Osteoblast (primary cell): Measurements from ENCODE around the gene CEP112. TPM values are rescaled to one million over a fixed set of nuclear protein-coding genes. Genes with fewer than 3 reads are reported as not detected.

Source experiments
- DNase-seq: peaks from one replicate; pipeline ENCODE4 v3.0.0; 2011; ENCODE audit warnings: low spot score, mixed read lengths; ENCODE audit not compliant: insufficient read length; ENCODE audit errors: missing footprints
- H2AFZ ChIP-seq: 2 replicates; pipeline ENCODE4 v1.6.0; 2011; ENCODE audit warnings: mild to moderate bottlenecking, low read length
- H3K27ac ChIP-seq: 2 replicates; pipeline ENCODE4 v1.5.1; 2011; ENCODE audit warnings: mild to moderate bottlenecking, low read depth, low read length, moderate library complexity
- H3K27me3 ChIP-seq: 2 replicates; pipeline ENCODE4 v1.6.0; 2012; ENCODE audit warnings: mild to moderate bottlenecking, control low read depth, inconsistent platforms, low read length, moderate library complexity; ENCODE audit not compliant: insufficient read depth
- H3K36me3 ChIP-seq: 2 replicates; pipeline ENCODE4 v1.5.1; 2011; ENCODE audit warnings: mild to moderate bottlenecking, low read length, control low read depth, moderate library complexity; ENCODE audit not compliant: insufficient read depth
- H3K4me1 ChIP-seq: 2 replicates; pipeline ENCODE4 v1.5.1; 2011; ENCODE audit warnings: mild to moderate bottlenecking, low read length, control low read depth, moderate library complexity; ENCODE audit not compliant: insufficient read depth
- H3K4me2 ChIP-seq: 2 replicates; pipeline ENCODE4 v1.6.0; 2011; ENCODE audit warnings: mild to moderate bottlenecking, low read length; ENCODE audit not compliant: insufficient read depth
- H3K4me3 ChIP-seq: fragments of 200-600 bp; sonication (generic); 3 replicates; pipeline ENCODE4 v1.5.1; 2012; ENCODE audit warnings: mild to moderate bottlenecking, low read length, inconsistent platforms; ENCODE audit not compliant: insufficient read depth
- H3K79me2 ChIP-seq: 2 replicates; pipeline ENCODE4 v1.6.0; 2012; ENCODE audit warnings: mild to moderate bottlenecking, low read length, control low read depth, inconsistent platforms; ENCODE audit not compliant: insufficient read depth
- H3K9me3 ChIP-seq: 2 replicates; pipeline ENCODE4 v1.5.1; 2011; ENCODE audit warnings: low read depth, low read length, control low read depth
- H4K20me1 ChIP-seq: 2 replicates; pipeline ENCODE4 v1.6.0; 2012; ENCODE audit warnings: mild to moderate bottlenecking, low read length, control low read depth; ENCODE audit not compliant: insufficient read depth
- CTCF ChIP-seq: IDR thresholded peaks from 2 replicates; pipeline ENCODE4 v1.5.1; 2011; ENCODE audit warnings: mild to moderate bottlenecking, low read depth, low read length, moderate library complexity; ENCODE audit errors: extremely low read depth
- total RNA-seq: library from RNA; depleted of rRNA; stranded (reverse); fragments of >200 nt; gene quantifications from 2 replicates; pipeline ENCODE4 v1.2.3, GENCODE V29; 2012

Gene CEP112
- total RNA-seq, 1 donor = 8.3 TPM

DNA sequence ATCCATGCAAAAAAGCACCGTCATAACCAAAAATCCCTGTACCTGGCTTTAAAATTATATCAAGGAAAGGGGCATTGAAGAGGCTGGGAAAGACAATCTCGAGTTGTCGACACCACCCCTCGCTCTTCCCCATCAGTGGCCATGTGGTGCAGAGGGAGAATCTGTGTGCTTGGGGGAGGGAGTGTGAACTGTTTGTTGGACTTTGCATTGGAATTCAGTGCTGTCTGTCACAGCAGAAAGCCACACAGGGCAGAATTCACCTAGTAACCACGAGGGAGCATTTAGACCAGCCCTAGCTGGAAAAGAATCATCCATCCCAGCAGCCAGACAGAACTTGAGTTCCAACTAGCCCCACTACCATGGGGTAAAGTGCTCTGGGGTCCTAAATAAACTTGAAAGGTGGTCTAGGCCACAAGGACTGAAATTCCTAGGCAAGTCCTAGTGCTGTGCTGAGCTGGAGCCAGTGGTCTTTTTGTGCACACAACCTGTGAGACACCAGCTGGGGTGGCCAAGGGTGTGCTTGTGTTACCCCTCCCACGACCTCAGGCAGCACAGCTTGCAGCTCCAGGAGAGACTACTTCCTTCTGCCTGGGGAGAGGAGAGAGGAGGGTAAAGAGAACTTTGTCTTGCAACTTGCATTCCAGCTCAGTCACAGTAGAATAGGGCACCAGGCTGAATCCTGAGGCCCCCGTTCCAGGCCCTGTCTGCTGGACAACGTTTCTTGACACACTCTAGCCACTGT is 11.5 kb upstream of the CEP112 start:
- DNase-seq = no peak
- no peak overlapping the region for H3K4me3 ChIP-seq

DNA sequence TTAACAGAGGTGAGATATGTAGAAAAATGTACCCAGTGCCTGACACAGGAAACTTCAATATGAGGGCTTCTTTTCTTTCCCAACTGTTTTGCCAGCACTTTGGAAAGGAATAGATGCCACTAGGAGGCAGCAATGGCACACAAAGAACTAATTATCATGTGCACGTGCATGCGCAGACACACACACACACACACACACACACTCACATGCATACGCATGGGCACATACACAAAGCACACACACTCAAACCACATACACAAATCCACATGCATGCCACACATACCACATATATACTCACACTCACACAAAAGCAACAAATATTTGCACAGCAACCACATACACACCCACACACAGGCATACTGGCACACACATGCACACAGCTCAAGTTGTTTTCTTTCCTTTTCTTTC is 8.8 kb upstream of the CEP112 start:
- TF ChIP-seq CTCF = peak; percentile 85
- Histone ChIP-seq H3K27ac (no peak overlapping the region), H3K9me3 (no peaks in the 10 kb centered on the region), H3K36me3 (no peaks in the 10 kb centered on the region), H2AFZ (no peak overlapping the region), H3K27me3 (no peaks in the 10 kb centered on the region), H3K4me1 (peaks cover 5% of the 10 kb centered on the region), H3K4me3 (no peak overlapping the region), H3K79me2 (no peaks in the 10 kb centered on the region), H4K20me1 (no peaks in the 10 kb centered on the region), H3K4me2 (peak overlapping the region; percentile 41)
- DNase-seq = peak; percentile 73

More for the DNA sequence above, 11.5 kb upstream of the CEP112 start:
- no peaks in the 10 kb centered on the region for H3K27me3 ChIP-seq
- no peak overlapping the region for H2AFZ ChIP-seq
- no peaks in the 10 kb centered on the region for H3K9me3 ChIP-seq
- H3K36me3 ChIP-seq = no peaks in the 10 kb centered on the region
- H3K4me2 ChIP-seq = no peak overlapping the region
- no peaks in the 10 kb centered on the region for H4K20me1 ChIP-seq
- H3K27ac ChIP-seq = no peak overlapping the region
- H3K79me2 ChIP-seq = no peaks in the 10 kb centered on the region
- H3K4me1 ChIP-seq = peaks cover 5% of the 10 kb centered on the region
- no peak for TF ChIP-seq CTCF

DNA sequence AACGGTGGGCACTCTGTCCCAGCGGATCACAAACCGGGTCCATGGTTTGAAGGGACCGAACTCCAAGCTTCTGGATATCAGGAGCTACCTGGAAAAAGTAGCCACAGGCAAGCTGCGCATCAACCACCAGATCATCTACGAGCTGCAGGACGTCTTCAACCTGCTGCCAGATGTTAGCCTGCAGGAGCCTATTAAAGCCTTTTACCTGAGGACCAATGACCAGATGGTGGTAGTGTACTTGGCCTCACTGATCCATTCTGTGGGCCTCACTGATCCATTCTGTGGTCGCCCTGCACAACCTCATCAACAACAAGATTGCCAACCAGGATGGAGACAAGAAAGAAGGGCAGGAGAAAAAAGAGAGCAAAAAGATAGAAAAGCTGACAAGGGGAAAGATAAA is 6.3 kb upstream of the CEP112 start:
- no peaks in the 10 kb centered on the region for H3K79me2 ChIP-seq
- TF ChIP-seq CTCF = no peak
- no peaks in the 10 kb centered on the region for H3K36me3 ChIP-seq
- no peak for DNase-seq
- H3K27ac ChIP-seq = no peak overlapping the region
- no peaks in the 10 kb centered on the region for H3K27me3 ChIP-seq
- peaks cover 5% of the 10 kb centered on the region for H3K4me1 ChIP-seq
- no peak overlapping the region for H3K4me2 ChIP-seq
- no peaks in the 10 kb centered on the region for H4K20me1 ChIP-seq
- H3K4me3 ChIP-seq = no peak overlapping the region
- no peak overlapping the region for H2AFZ ChIP-seq
- H3K9me3 ChIP-seq = no peaks in the 10 kb centered on the region

GRCh38 chr17:66192378-66192687 is 400 bp upstream of the CEP112 start:
- peaks cover 14% of the 10 kb centered on the region for H3K4me1 ChIP-seq
- H3K27me3 ChIP-seq = no peaks in the 10 kb centered on the region
- TF ChIP-seq CTCF = no peak
- no peaks in the 10 kb centered on the region for H3K36me3 ChIP-seq
- DNase-seq = no peak
- no peak overlapping the region for H3K27ac ChIP-seq
- peaks cover 2% of the 10 kb centered on the region for H4K20me1 ChIP-seq
- peak overlapping the region; percentile 81 for H2AFZ ChIP-seq
- no peaks in the 10 kb centered on the region for H3K9me3 ChIP-seq
- H3K79me2 ChIP-seq = peaks cover 14% of the 10 kb centered on the region
- H3K4me2 ChIP-seq = peak overlapping the region; percentile 81
- peak overlapping the region; percentile 88 for H3K4me3 ChIP-seq
